Activated CD4-positive, alpha-beta T cell treated with anti-CD3 and anti-CD28 coated beads, Interleukin-2, amount 10 ng/mL, durations not matched to agents 7 days and 5 days (primary cell): ENCODE results near the gene ZBTB8A. TPM values are rescaled to one million over a fixed set of nuclear protein-coding genes. Genes with fewer than 3 reads are reported as not detected.
A peak's percentile ranks its signal among the peaks of the same experiment; 100 is the strongest.
"Not testable (repeated sequence)": the region's sequence is repeated elsewhere in the genome, so short reads cannot be mapped to it uniquely, and the experiment has no call there.

Experiments
- CTCF ChIA-PET: fragments of 350-600 bp; sonication (Branson Sonifier 250); formaldehyde crosslinking; loops from one replicate; lab custom pipeline; 2021; ENCODE audit warnings: antibody characterized with exemption; lab: Charles Lee
- POLR2A ChIA-PET: fragments of 350-600 bp; sonication (Branson Sonifier 250); formaldehyde crosslinking; loops from one replicate; lab custom pipeline; 2021; ENCODE audit warnings: antibody characterized with exemption; lab: Charles Lee
- DNase-seq: peaks from one replicate; pipeline ENCODE4 v3.0.0-alpha.2; 2020
- H3K27ac Mint-ChIP-seq: one replicate; pipeline ENCODE4 v1.8.0; 2021; ENCODE audit warnings: mild to moderate bottlenecking, moderate library complexity, mixed read lengths
- H3K27me3 Mint-ChIP-seq: one replicate; pipeline ENCODE4 v1.8.0; 2021; ENCODE audit warnings: mixed read lengths
- H3K36me3 Mint-ChIP-seq: one replicate; pipeline ENCODE4 v1.8.0; 2021; ENCODE audit warnings: low read depth, mixed read lengths
- H3K4me1 Mint-ChIP-seq: one replicate; pipeline ENCODE4 v1.8.0; 2021; ENCODE audit warnings: mixed read lengths
- H3K4me3 Mint-ChIP-seq: one replicate; pipeline ENCODE4 v1.8.0; 2021; ENCODE audit warnings: mild to moderate bottlenecking, moderate library complexity, mixed read lengths
- H3K9me3 Mint-ChIP-seq: one replicate; pipeline ENCODE4 v1.8.0; 2021; ENCODE audit warnings: mixed read lengths
- total RNA-seq, 2 experiments: library from RNA; stranded (reverse); gene quantifications; one replicate each; pipeline ENCODE4 v1.2.3, GENCODE V29; 2021

Gene ZBTB8A
- total RNA-seq, 2 experiments from 2014 or later: 0.20 to 0.31 TPM

DNA sequence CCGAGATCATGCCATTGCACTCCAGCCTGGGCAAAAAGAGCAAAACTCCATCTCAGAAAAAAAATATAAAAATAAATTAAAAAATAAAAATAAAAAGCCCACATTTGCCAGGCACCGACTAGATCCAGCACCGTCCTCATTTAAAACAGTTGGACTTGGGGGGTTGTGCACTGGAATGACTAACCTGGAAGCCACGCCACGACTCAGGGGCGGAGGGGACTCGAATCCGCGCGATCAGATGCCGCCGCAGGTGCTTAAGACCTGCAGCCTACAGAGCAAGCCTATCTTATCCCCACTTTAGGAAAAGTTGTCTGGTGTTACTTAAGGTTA lies 72.6 kb downstream of the ZBTB8A start:
- CTCF ChIA-PET: no interaction called here
- POLR2A ChIA-PET: no interaction called here
- no peaks in the 10 kb centered on the region for H3K36me3 Mint-ChIP-seq
- H3K4me3 Mint-ChIP-seq: peak overlapping the region; percentile 64
- H3K27me3 Mint-ChIP-seq: peaks cover 5% of the 10 kb centered on the region
- no peaks in the 10 kb centered on the region for H3K9me3 Mint-ChIP-seq
- DNase-seq: no peak
- peaks cover 5% of the 10 kb centered on the region for H3K4me1 Mint-ChIP-seq
- no peak overlapping the region for H3K27ac Mint-ChIP-seq

DNA sequence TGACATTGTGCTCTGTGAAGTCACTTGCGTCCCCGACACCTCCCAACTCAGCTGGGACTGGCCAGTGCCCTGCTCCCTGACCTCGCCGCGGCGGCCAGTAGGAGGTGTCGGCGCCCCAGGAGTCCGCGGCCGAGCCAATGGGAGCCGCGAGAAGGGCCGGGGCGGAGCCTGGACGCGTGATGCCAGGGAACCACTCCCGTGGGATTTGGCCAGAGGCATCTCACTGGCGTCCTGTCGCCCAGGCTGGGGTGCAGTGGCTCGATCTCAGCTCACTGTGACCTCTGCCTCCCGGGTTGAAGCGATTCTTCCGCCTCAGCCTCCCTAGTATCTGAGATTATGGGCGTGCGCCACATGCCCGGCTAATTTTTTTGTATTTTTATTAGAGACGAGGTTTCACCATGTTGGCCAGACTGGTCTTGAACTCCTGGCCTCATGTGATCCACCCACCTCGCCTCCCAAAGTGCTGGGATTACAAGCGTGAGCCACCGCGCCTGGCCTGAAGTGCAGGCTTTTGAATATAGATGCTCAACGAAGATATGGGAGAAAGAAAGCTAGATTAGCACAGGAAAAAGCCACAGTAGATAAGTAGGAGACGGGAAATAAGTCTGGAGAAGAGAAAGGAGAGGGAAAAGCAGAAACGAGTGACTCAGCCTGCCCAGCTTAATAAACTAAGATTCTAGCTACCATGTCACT lies 73.1 kb downstream of the ZBTB8A start:
- Mint-ChIP-seq H3K4me3 (peak overlapping the region; percentile 64), H3K9me3 (no peaks in the 10 kb centered on the region), H3K27me3 (peaks cover 5% of the 10 kb centered on the region), H3K36me3 (peaks cover 1% of the 10 kb centered on the region), H3K27ac (no peak overlapping the region), H3K4me1 (peaks cover 5% of the 10 kb centered on the region)
- CTCF ChIA-PET: no interaction called here
- POLR2A ChIA-PET: interaction anchor here (0.6 kb wide), 1 partner anchor 10 kb away, joined by 6 read pairs; no protein-coding TSS in a partner anchor
- DNase-seq: peak; percentile 45

DNA sequence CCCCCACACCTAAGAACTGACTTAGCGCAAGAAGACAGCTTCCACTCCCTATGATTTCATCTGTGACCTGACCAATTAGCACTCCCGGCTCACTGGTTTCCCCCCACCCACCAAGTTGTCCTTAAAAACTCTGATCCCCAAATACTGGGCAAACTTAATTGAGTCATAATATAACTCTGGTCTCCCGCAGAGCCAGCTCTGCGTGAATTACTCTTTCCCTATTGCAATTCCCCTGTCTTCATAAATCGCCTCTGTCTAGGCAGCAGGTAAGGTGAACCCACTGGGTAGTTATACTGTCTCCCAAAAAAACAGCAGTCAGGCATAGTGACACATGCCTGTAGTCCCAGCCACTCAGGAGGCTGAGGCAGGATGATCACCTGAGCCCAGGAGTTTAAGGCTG lies 74.2 kb downstream of the ZBTB8A start:
- POLR2A ChIA-PET: no interaction called here
- H3K9me3 Mint-ChIP-seq: no peaks in the 10 kb centered on the region
- peaks cover 5% of the 10 kb centered on the region for H3K4me1 Mint-ChIP-seq
- H3K36me3 Mint-ChIP-seq: peaks cover 4% of the 10 kb centered on the region
- H3K27me3 Mint-ChIP-seq: peaks cover 5% of the 10 kb centered on the region
- H3K27ac Mint-ChIP-seq: no peak overlapping the region
- CTCF ChIA-PET: no interaction called here
- no peak for DNase-seq
- H3K4me3 Mint-ChIP-seq: no peak overlapping the region

DNA sequence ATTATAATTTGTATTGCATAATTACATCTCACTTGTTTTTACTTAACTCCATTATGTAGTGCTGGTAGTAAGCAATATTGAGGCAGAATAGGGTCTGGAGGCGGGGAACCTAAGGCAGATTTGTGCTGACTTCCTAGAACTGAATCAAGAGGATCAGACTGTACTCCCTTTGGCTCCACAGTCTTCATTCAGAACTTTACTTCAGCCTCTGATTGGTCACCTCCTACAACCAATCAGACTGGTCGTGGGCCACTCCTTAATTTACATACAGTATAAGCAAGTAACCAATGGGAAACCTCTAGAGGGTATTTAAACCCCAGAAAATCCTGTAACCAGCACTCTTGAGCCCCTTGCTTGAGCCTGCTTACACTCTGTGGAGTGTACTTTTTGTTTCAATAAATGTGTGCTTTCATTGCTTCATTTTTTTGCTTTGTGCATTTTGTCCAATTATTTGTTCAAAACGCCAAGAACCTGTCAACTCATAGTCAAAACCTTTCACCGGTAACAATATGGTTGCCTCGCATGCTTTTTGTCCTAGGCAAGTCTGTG lies 79.5 kb downstream of the ZBTB8A start:
- H3K27ac Mint-ChIP-seq: no peak overlapping the region
- peaks cover 22% of the 10 kb centered on the region for H3K4me1 Mint-ChIP-seq
- H3K36me3 Mint-ChIP-seq: peaks cover 31% of the 10 kb centered on the region
- no peak overlapping the region for H3K4me3 Mint-ChIP-seq
- no peak for DNase-seq
- POLR2A ChIA-PET: no interaction called here
- CTCF ChIA-PET: interaction anchor here (1.1 kb wide), 1 partner anchor 29 kb away, joined by 3 read pairs; no protein-coding TSS in a partner anchor
- H3K9me3 Mint-ChIP-seq: no peaks in the 10 kb centered on the region
- H3K27me3 Mint-ChIP-seq: no peaks in the 10 kb centered on the region

DNA sequence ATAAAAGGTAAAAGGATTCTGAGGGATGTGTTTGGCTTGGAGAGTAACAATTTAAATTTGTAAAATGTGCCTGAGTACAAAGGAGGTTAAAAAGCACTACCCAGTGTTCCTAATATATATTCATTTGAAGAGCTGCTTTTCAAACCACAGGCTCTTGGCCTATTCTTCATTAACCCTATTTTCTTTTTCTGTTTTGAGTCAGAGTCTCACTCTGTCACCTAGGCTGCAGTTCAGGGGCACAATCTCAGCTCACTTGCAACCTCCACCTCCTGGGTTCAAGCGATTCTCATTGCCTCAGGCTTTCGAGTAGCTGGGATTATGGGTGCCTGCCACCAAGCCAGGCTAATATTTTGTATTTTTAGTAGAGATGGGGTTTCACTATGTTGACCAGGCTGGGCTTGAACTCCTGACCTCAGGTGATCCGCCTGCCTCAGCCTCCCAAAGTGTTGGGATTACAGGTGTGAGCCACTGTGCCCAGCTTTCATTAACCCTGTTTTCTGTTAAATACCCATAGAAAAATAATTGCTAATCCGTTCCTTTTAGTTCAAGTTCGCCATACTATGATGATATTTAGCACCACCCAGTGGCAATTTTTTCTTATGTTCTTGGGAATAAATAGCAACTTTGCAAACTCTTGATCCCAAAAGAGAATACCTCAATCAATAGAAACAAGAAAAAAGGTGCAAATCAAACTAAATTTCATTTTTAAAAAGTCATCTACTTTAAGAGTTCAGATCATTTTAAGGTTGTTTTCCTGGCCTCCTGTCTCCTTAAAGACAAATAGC lies 80.7 kb downstream of the ZBTB8A start:
- H3K4me3 Mint-ChIP-seq: no peak overlapping the region
- H3K27ac Mint-ChIP-seq: no peak overlapping the region
- peaks cover 3% of the 10 kb centered on the region for H3K9me3 Mint-ChIP-seq
- CTCF ChIA-PET: interaction anchor here (0.6 to 1.1 kb wide), 3 partner anchors 28 to 475 kb away, joined by 3 read pairs; no protein-coding TSS in a partner anchor
- H3K27me3 Mint-ChIP-seq: no peaks in the 10 kb centered on the region
- POLR2A ChIA-PET: interaction anchor here (0.6 to 0.7 kb wide), 2 partner anchors 106 to 572 kb away, joined by 3 read pairs; no protein-coding TSS in a partner anchor
- peaks cover 28% of the 10 kb centered on the region for H3K4me1 Mint-ChIP-seq
- peaks cover 39% of the 10 kb centered on the region for H3K36me3 Mint-ChIP-seq
- no peak for DNase-seq

DNA sequence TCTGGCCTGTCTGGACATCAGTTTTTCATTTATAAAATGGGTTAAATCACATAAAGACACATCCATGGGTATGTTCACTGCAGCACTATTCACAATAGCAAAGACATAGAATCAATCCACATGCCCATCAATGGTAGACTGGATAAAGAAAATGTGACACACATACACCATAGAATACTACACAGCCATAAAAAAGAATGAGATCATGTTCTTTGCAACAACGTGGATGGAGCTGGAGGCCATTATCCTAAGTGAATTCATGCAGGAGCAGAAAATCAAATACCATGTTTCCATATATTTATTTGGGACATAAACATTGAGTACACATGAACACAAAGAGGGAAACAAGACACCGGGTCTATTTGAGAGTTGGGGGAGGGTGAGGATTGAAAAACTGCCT lies 83.0 kb downstream of the ZBTB8A start:
- H3K27ac Mint-ChIP-seq: no peak overlapping the region
- ChIA-PET POLR2A (no interaction called here), CTCF (no interaction called here)
- DNase-seq: no peak
- no peak overlapping the region for H3K4me3 Mint-ChIP-seq
- H3K27me3 Mint-ChIP-seq: no peaks in the 10 kb centered on the region
- peaks cover 35% of the 10 kb centered on the region for H3K4me1 Mint-ChIP-seq
- peaks cover 52% of the 10 kb centered on the region for H3K36me3 Mint-ChIP-seq
- H3K9me3 Mint-ChIP-seq: peaks cover 3% of the 10 kb centered on the region

DNA sequence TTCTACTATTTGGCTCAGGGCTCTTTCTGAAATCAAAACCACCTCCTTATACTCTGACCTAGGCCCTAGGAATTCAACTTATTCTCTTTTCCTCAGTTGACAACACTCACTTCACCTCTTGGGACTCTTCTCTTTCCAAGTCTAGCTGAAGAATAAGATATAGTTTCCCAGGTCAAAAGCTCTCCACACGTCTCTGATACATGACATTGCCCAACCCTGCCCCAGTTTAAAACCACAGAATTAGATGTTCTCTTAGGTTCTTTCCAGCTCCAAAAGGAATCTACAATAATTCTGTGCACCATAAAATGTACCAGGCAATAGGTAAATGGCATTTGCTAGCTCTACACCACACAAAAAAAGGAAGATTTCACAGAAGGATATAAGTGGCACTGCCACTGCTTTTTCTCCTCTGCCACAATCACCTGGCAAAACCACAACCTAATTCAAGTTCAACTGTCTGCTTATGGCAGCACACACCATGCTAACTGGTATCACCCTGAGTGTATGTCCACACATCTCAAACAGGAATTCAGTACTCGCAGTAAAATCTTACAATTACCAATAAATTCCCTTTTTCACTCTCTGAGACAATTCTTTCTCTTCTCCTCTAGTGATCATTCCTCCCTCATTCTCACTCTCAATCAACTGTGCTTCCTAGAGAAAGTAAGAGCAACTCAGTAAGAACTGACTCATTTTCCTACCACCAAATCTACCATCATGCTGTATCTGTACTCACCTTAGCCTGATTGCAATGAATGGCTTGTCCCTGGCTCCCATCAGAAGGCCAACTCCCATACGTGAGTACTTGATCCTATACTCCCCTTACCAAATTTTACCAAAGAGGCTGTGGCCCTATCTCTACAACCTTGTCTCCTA lies 83.8 kb downstream of the ZBTB8A start:
- CTCF ChIA-PET: no interaction called here
- Mint-ChIP-seq H3K27me3 (no peaks in the 10 kb centered on the region), H3K27ac (peak overlapping the region; percentile 3), H3K4me3 (no peak overlapping the region), H3K36me3 (peaks cover 56% of the 10 kb centered on the region), H3K4me1 (peaks cover 43% of the 10 kb centered on the region), H3K9me3 (peaks cover 3% of the 10 kb centered on the region)
- DNase-seq: no peak
- POLR2A ChIA-PET: no interaction called here

DNA sequence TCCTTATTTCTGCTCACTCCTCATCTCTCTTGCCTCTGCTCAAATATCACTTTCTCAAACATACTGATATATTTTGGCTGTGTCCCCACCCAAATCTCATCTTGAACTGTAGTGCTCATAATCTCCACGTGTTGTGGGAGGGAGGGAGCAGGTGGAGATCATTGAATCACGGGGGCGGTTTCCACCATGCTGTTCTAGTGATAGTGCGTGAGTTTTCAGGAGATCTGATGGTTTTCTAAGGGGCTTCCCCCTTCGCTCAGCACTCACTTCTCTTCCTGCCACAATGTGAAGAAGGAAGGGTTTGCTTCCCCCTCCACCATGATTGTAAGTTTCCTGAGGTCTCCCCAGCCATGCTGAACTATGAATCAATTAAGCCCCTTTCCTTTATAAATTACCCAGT lies 84.5 kb downstream of the ZBTB8A start:
- Mint-ChIP-seq H3K9me3 (peaks cover 3% of the 10 kb centered on the region), H3K27ac (peak overlapping the region; percentile 3), H3K36me3 (peaks cover 56% of the 10 kb centered on the region), H3K27me3 (no peaks in the 10 kb centered on the region), H3K4me1 (peaks cover 47% of the 10 kb centered on the region), H3K4me3 (no peak overlapping the region)
- CTCF ChIA-PET: no interaction called here
- DNase-seq: peak; percentile 14
- POLR2A ChIA-PET: no interaction called here

DNA sequence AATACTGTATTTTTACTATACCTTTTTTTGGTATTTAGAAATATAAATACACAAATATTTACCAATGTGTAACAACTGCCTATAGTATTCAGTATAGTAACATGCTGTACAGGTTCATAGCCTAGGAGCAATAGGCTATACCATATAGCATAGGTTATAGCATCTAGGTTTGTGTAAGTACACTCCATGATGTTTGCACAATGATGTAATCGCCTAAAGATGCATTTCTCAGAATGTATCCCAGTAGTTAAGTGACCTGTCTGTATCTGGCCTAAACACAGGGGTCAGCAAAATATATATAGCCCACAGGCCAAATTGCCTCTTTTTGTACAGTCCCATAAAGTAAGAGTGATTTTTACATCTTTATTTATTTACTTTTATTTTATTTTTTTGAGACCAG lies 86.9 kb downstream of the ZBTB8A start:
- no peak for DNase-seq
- POLR2A ChIA-PET: no interaction called here
- Mint-ChIP-seq H3K9me3 (peaks cover 3% of the 10 kb centered on the region), H3K36me3 (peaks cover 51% of the 10 kb centered on the region), H3K27me3 (no peaks in the 10 kb centered on the region), H3K4me3 (no peak overlapping the region), H3K4me1 (peaks cover 40% of the 10 kb centered on the region), H3K27ac (no peak overlapping the region)
- CTCF ChIA-PET: no interaction called here

DNA sequence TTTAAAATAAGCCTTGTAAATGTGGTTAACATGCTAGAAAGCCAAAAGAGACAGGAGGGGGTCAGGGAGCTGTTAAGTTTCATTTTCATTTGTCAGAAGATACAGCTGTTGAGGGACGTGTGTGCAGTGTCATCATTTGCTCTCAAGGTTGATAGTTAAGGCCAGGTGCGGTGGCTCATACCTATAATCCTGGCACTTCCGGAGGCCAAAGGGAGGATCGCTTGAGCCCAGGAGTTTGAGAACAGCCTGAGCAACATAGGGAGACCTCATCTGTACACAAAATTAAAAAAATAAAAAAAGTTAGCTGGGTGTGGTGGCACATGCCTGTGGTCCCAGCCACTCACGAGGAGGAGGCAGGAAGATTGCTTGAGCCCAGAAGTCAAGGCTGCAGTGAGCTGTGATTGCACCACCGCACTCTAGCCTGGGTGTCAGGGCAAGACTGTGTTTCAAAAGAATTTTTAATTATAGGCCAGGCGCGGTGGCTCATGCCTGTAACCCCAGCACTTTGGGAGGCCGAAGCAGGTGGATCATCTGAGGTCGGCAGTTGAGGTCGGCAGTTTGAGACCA lies 88.5 kb downstream of the ZBTB8A start:
- H3K27ac Mint-ChIP-seq: peak overlapping the region; percentile 96
- no peaks in the 10 kb centered on the region for H3K27me3 Mint-ChIP-seq
- peak overlapping the region; percentile 35 for H3K4me3 Mint-ChIP-seq
- peaks cover 48% of the 10 kb centered on the region for H3K36me3 Mint-ChIP-seq
- DNase-seq: peak; percentile 47
- POLR2A ChIA-PET: no interaction called here
- peaks cover 36% of the 10 kb centered on the region for H3K4me1 Mint-ChIP-seq
- CTCF ChIA-PET: interaction anchor here (0.6 to 1.1 kb wide), 4 partner anchors 13 to 360 kb away, joined by 3 read pairs; no protein-coding TSS in a partner anchor
- H3K9me3 Mint-ChIP-seq: peaks cover 3% of the 10 kb centered on the region

DNA sequence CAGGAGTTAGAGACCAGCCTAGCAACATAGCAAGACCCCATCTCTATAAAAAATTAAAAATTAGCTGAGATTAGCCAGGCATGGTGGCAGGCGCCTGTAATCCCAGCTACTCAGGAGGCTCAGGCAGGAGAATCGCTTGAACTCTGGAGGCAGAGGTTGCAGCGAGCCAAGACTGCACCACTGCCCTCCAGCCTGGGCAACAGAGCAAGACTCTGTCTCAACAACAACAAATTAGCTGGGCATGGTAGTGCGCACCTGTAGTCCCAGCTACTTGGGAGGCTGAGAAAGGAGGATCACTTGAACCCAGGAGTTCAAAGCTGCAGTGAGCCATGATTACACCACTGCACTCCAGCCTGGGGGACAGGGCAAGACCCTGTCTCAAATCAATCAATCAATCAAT lies 90.9 kb downstream of the ZBTB8A start:
- H3K9me3 Mint-ChIP-seq, H3K4me3 Mint-ChIP-seq, H3K27ac Mint-ChIP-seq, DNase-seq, POLR2A ChIA-PET, H3K27me3 Mint-ChIP-seq: not testable (repeated sequence)
- Mint-ChIP-seq H3K36me3 (peaks cover 44% of the 10 kb centered on the region), H3K4me1 (peaks cover 26% of the 10 kb centered on the region)
- CTCF ChIA-PET: interaction anchor here (0.6 to 1.1 kb wide), 4 partner anchors 15 to 160 kb away, joined by 3 to 4 read pairs (median 4); no protein-coding TSS in a partner anchor

DNA sequence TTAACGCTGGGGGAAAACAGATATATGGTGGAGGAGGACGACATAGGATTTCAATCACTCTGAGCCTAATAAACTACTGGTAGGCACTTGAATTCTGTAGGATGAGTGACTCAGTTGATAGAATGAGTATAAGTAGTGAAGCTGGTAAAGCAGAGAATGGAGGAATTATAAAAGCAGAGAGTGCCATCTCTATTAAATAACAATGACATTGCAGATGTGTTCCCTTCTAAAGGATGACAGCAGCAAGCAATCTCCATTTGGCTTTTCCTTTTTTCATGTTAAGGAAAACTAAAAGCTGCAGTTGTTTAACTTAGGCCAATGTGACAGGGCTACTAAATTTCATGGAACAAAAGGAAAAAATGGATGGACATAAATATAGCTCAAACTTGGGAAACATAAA lies 93.6 kb downstream of the ZBTB8A start:
- no peak for DNase-seq
- ChIA-PET CTCF (interaction anchor here (1.0 kb wide), 1 partner anchor 8 kb away, joined by 4 read pairs; no protein-coding TSS in a partner anchor), POLR2A (no interaction called here)
- no peak overlapping the region for H3K4me3 Mint-ChIP-seq
- H3K36me3 Mint-ChIP-seq: peaks cover 28% of the 10 kb centered on the region
- H3K4me1 Mint-ChIP-seq: peaks cover 14% of the 10 kb centered on the region
- H3K9me3 Mint-ChIP-seq: no peaks in the 10 kb centered on the region
- H3K27ac Mint-ChIP-seq: no peak overlapping the region
- H3K27me3 Mint-ChIP-seq: no peaks in the 10 kb centered on the region
